Effector CD4-positive, alpha-beta T cell (primary cell): ENCODE data around the gene FOXO1.

Experiments used
- DNase-seq: peaks from one replicate; pipeline ENCODE4 v3.0.0-alpha.2; 2020

Gene FOXO1

GRCh38 chr13:40635315-40635995 is 31.0 kb downstream of the FOXO1 start:
- no peak for DNase-seq

- no peak for DNase-seq
These were observed 33.5 kb downstream of the FOXO1 start for GRCh38 chr13:40632915-40633314.

GRCh38 chr13:40631605-40632004 is 34.8 kb downstream of the FOXO1 start:
- no peak for DNase-seq

- no peak for DNase-seq
These were observed 36.6 kb downstream of the FOXO1 start for GRCh38 chr13:40629678-40630384.

GRCh38 chr13:40626977-40627376 is 39.5 kb downstream of the FOXO1 start:
- DNase-seq: no peak

GRCh38 chr13:40626561-40626960 is 39.9 kb downstream of the FOXO1 start:
- no peak for DNase-seq

- DNase-seq: no peak
These were observed 41.5 kb downstream of the FOXO1 start for GRCh38 chr13:40624986-40625385.

GRCh38 chr13:40624383-40624782 is 42.1 kb downstream of the FOXO1 start:
- DNase-seq: no peak

GRCh38 chr13:40622761-40623160 is 43.7 kb downstream of the FOXO1 start:
- DNase-seq: no peak

- no peak for DNase-seq
These were observed 44.2 kb downstream of the FOXO1 start for GRCh38 chr13:40622246-40622645.

- no peak for DNase-seq
These were observed 47.0 kb downstream of the FOXO1 start for GRCh38 chr13:40619479-40619814.

- DNase-seq: no peak
These were observed 47.6 kb downstream of the FOXO1 start for GRCh38 chr13:40618581-40619478.

- no peak for DNase-seq
These were observed 48.6 kb downstream of the FOXO1 start for GRCh38 chr13:40617801-40618356.

GRCh38 chr13:40615619-40616018 is 50.8 kb downstream of the FOXO1 start:
- no peak for DNase-seq

- no peak for DNase-seq
These were observed 52.5 kb downstream of the FOXO1 start for GRCh38 chr13:40613914-40614313.

GRCh38 chr13:40613192-40613818 is 53.1 kb downstream of the FOXO1 start:
- DNase-seq: peak; percentile 39

- no peak for DNase-seq
These were observed 54.4 kb downstream of the FOXO1 start for GRCh38 chr13:40612041-40612440.

- DNase-seq: no peak
These were observed 54.8 kb downstream of the FOXO1 start for GRCh38 chr13:40611635-40612034.

GRCh38 chr13:40611004-40611403 is 55.4 kb downstream of the FOXO1 start:
- no peak for DNase-seq

- no peak for DNase-seq
These were observed 56.3 kb downstream of the FOXO1 start for GRCh38 chr13:40609972-40610726.

GRCh38 chr13:40608308-40608707 is 58.1 kb downstream of the FOXO1 start:
- DNase-seq: no peak

- no peak for DNase-seq
These were observed 60.9 kb downstream of the FOXO1 start for GRCh38 chr13:40605573-40605972.
